ENCODE data around the gene FAM124A. TPM values are rescaled to one million over a fixed set of nuclear protein-coding genes. Genes with fewer than 3 reads are reported as not detected.

FAM124A gene
- total and polyA plus RNA-seq, 2 of the 8 experiments (the other 6 are each of a cell fraction or from before 2014, with no cell fraction given) = 40.7 to 49.9 TPM

DNA sequence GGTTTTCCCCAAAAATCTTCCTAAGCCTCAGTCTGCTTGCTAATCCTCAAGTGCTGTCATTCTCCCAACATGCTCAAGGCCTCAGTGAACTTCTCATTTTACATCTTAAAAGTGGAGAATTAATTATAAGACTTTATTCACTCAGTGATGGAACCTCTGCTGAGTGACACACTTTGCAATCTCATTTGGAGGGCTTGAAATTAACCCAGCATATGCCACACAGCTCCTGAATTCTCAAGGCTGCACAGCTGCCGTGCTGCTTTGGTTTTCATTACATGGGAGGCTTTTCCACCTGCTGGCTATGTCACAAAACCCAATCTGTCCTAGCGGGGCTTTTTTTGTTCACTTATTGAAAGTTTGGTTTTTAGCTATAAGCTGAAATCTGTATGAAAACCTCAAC lies 89.0 kb downstream of the FAM124A start:
- Histone ChIP-seq H3K23ac (ENCODE audit: insufficient read length) (no peak overlapping the region), H2BK20ac (ENCODE audit: low read length) (peak overlapping the region; percentile 2; the same call in 1 of the 2 replicates), H3K56ac (replicated peaks; ENCODE audit: insufficient read length, low read depth, low read length) (no peak overlapping the region), H4K5ac (ENCODE audit: insufficient read length, low read depth, low read length) (peak overlapping the region; percentile 19), H4K20me1 (replicated peaks in 1 of 2; ENCODE audit: control insufficient read depth in 1 of 2, insufficient read depth in 2 of 2, low read length in 2 of 2) (no peaks in the 10 kb centered on the region), H3K4ac (replicated peaks; ENCODE audit: insufficient read length, low read depth, low read length) (no peak overlapping the region), H2BK15ac (ENCODE audit: low read length) (no peak overlapping the region), H3K14ac (ENCODE audit: insufficient read length) (no peak overlapping the region), H2BK120ac (replicated peaks; ENCODE audit: low read depth, low read length) (no peak overlapping the region), H4K8ac (ENCODE audit: extremely low read depth, insufficient read depth, low read length) (no peak overlapping the region), H3K4me3 (ENCODE audit: extremely low read depth in 1 of 4, insufficient read depth in 2 of 4, low read depth in 3 of 4, low read length in 4 of 4) (no peak overlapping the region), H3K18ac (ENCODE audit: extremely low read depth, low read length) (no peak overlapping the region), H3K4me2 (ENCODE audit: insufficient read depth in 1 of 2, low read depth in 2 of 2, low read length in 2 of 2) (no peak overlapping the region), H3K27ac (ENCODE audit: low read depth, low read length) (no peak overlapping the region), H2AFZ (ENCODE audit: low read length) (no peak overlapping the region), H3K79me2 (ENCODE audit: control insufficient read depth in 1 of 2, insufficient read depth in 2 of 2, low read length in 2 of 2) (no peaks in the 10 kb centered on the region), H3K9ac (replicated peaks in 1 of 4; ENCODE audit: extremely low read depth in 1 of 4, low read depth in 3 of 4, low read length in 3 of 4) (no peak overlapping the region), H3K4me1 (replicated peaks in 1 of 4; ENCODE audit: control insufficient read depth in 3 of 4, insufficient read depth in 4 of 4, low read length in 3 of 4) (peaks cover 4 to 19% (median 6%) of the 10 kb centered on the region in 4 experiments; a peak in 4 of 7 replicates), H3K23me2 (ENCODE audit: low read depth, low read length) (no peaks in the 10 kb centered on the region; the same call in 1 of the 2 replicates), H4K91ac (replicated peaks; ENCODE audit: insufficient read length, low read length) (peak overlapping the region; percentile 8), H2BK12ac (ENCODE audit: low read depth, low read length) (no peak overlapping the region), H3K36me3 (ENCODE audit: control insufficient read depth in 2 of 4, insufficient read depth in 4 of 4, low read length in 3 of 4) (no peaks in the 10 kb centered on the region), H2BK5ac (ENCODE audit: low read depth, low read length) (no peak overlapping the region; the same call in 1 of the 2 replicates), H3K79me1 (ENCODE audit: low read depth, low read length) (no peaks in the 10 kb centered on the region), H3K27me3 (replicated peaks in 1 of 4; ENCODE audit: control insufficient read depth in 3 of 4, extremely low read depth in 1 of 4, insufficient read depth in 3 of 4, low read length in 3 of 4) (no peaks in the 10 kb centered on the region), H3K9me3 (ENCODE audit: insufficient read depth in 2 of 2, low read depth in 1 of 2, low read length in 1 of 2) (peaks cover 0 to 3% of the 10 kb centered on the region in 2 experiments; a peak in 1 of 4 replicates), H2AK5ac (ENCODE audit: low read depth, low read length) (no peak overlapping the region)
- DNase-seq (ENCODE audit: low read depth in 1 of 2, low spot score in 2 of 2) (no peak), FAIRE-seq (no peak)
- POLR2A ChIA-PET (ENCODE audit: partially characterized antibody) = interaction anchor here (1.7 to 1.9 kb wide), 2 partner anchors 8 to 64 kb away, joined by 6 to 7 read pairs; no protein-coding TSS in a partner anchor
- TF ChIP-seq CTBP2 (IDR thresholded peaks at IDR 0.05; ENCODE audit: borderline replicate concordance, insufficient read depth, insufficient read length, low read length) = no peak
- TF ChIP-seq, protein P1, sequence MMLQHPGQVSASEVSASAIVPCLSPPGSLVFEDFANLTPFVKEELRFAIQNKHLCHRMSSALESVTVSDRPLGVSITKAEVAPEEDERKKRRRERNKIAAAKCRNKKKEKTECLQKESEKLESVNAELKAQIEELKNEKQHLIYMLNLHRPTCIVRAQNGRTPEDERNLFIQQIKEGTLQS (IDR thresholded peaks at IDR 0.05; ENCODE audit: insufficient read depth, low read depth, low read length) = no peak
- TF ChIP-seq SIX5 (IDR thresholded peaks at IDR 0.05; ENCODE audit: low read depth, low read length) = no peak
- CTCF ChIA-PET (ENCODE audit: partially characterized antibody) = interaction anchor here (0.8 to 5.0 kb wide), 4 partner anchors 10 to 62 kb away, joined by 3 to 23 read pairs (median 8); no protein-coding TSS in a partner anchor
- WGBS, 2 experiments (ENCODE audit: extremely low coverage in 1 of 2, insufficient coverage in 1 of 2, insufficient read length in 1 of 2, insufficient replicate concordance in 2 of 2, low coverage in 1 of 2, low lambda C conversion rate in 2 of 2, missing lambda C conversion rate in 1 of 2) = 80% methylated on average over 2 of the region's 2 CpGs; no CpG with 5 or more reads in 1 of the 2 experiments

Data from H1 (cell line).